ENCODE results near the gene CLNK. TPM values are rescaled to one million over a fixed set of nuclear protein-coding genes. Genes with fewer than 3 reads are reported as not detected.

The CLNK gene
- total and polyA plus RNA-seq, 2 of the 8 experiments (the other 6 are each of a cell fraction or from before 2014, with no cell fraction given) = not detected

- Histone ChIP-seq H3K4me1 (replicated peaks in 1 of 4; ENCODE audit: control insufficient read depth in 3 of 4, insufficient read depth in 4 of 4, low read length in 3 of 4) (peaks cover 6 to 28% (median 17%) of the 10 kb centered on the region in 4 experiments; a peak in 6 of 7 replicates), H3K79me2 (ENCODE audit: control insufficient read depth in 1 of 2, insufficient read depth in 2 of 2, low read length in 2 of 2) (no peaks in the 10 kb centered on the region), H3K56ac (replicated peaks; ENCODE audit: insufficient read length, low read depth, low read length) (no peak overlapping the region), H2BK12ac (ENCODE audit: low read depth, low read length) (no peak overlapping the region; the same call in 1 of the 2 replicates), H3K23me2 (ENCODE audit: low read depth, low read length) (no peaks in the 10 kb centered on the region), H3K9me3 (ENCODE audit: insufficient read depth in 2 of 2, low read depth in 1 of 2, low read length in 1 of 2) (no peaks in the 10 kb centered on the region), H3K14ac (ENCODE audit: insufficient read length) (no peak overlapping the region), H4K91ac (replicated peaks; ENCODE audit: insufficient read length, low read length) (no peak overlapping the region), H2AK5ac (ENCODE audit: low read depth, low read length) (no peak overlapping the region), H3K4me3 (ENCODE audit: extremely low read depth in 1 of 4, insufficient read depth in 2 of 4, low read depth in 3 of 4, low read length in 4 of 4) (peak overlapping the region in 1 of 4 experiments; percentile 36; a peak in 1 of 8 replicates), H3K27ac (ENCODE audit: low read depth, low read length) (no peak overlapping the region), H3K4me2 (ENCODE audit: insufficient read depth in 1 of 2, low read depth in 2 of 2, low read length in 2 of 2) (peak overlapping the region; percentile 43 to 48), H4K20me1 (replicated peaks in 1 of 2; ENCODE audit: control insufficient read depth in 1 of 2, insufficient read depth in 2 of 2, low read length in 2 of 2) (peaks cover 0 to 2% of the 10 kb centered on the region in 2 experiments), H3K18ac (ENCODE audit: extremely low read depth, low read length) (0 out of 2 replicates have a peak overlapping the region, but pooled peaks have one; percentile 60), H2BK15ac (ENCODE audit: low read length) (no peak overlapping the region), H3K23ac (ENCODE audit: insufficient read length) (no peak overlapping the region), H2BK120ac (replicated peaks; ENCODE audit: low read depth, low read length) (no peak overlapping the region), H4K8ac (ENCODE audit: extremely low read depth, insufficient read depth, low read length) (no peak overlapping the region), H2BK20ac (ENCODE audit: low read length) (no peak overlapping the region), H3K9ac (replicated peaks in 1 of 4; ENCODE audit: extremely low read depth in 1 of 4, low read depth in 3 of 4, low read length in 3 of 4) (0 out of 7 replicates have a peak overlapping the region, but pooled peaks of 1 of the 4 experiments have one; percentile 3), H3K4ac (replicated peaks; ENCODE audit: insufficient read length, low read depth, low read length) (no peak overlapping the region), H4K5ac (ENCODE audit: insufficient read length, low read depth, low read length) (no peak overlapping the region), H2BK5ac (ENCODE audit: low read depth, low read length) (0 out of 2 replicates have a peak overlapping the region, but pooled peaks have one; percentile 11), H3K27me3 (replicated peaks in 1 of 4; ENCODE audit: control insufficient read depth in 3 of 4, extremely low read depth in 1 of 4, insufficient read depth in 3 of 4, low read length in 3 of 4) (peaks cover 3 to 21% (median 11%) of the 10 kb centered on the region in 4 experiments; a peak in 6 of 7 replicates), H3K36me3 (ENCODE audit: control insufficient read depth in 2 of 4, insufficient read depth in 4 of 4, low read length in 3 of 4) (no peaks in the 10 kb centered on the region), H2AFZ (ENCODE audit: low read length) (no peak overlapping the region), H3K79me1 (ENCODE audit: low read depth, low read length) (no peaks in the 10 kb centered on the region)
- ChIA-PET POLR2A (ENCODE audit: partially characterized antibody) (interaction anchor here (0.9 to 1.2 kb wide), 7 partner anchors 10 to 379 kb away, joined by 3 to 5 read pairs (median 4); partner anchors contain the start of genes WDR1 and ZNF518B), CTCF (ENCODE audit: partially characterized antibody) (interaction anchor here (0.9 to 1.9 kb wide), 5 partner anchors 11 to 35 kb away, joined by 3 to 6 read pairs (median 3); no protein-coding TSS in a partner anchor)
- FAIRE-seq (peak; percentile 96), DNase-seq (ENCODE audit: low read depth in 1 of 2, low spot score in 2 of 2) (peak in 1 of 2 experiments; percentile 41)
- 3% methylated on average over 4 of the region's 4 CpGs; no CpG with 5 or more reads in 1 of the 2 experiments for WGBS, 2 experiments (ENCODE audit: extremely low coverage in 1 of 2, insufficient coverage in 1 of 2, insufficient read length in 1 of 2, insufficient replicate concordance in 2 of 2, low coverage in 1 of 2, low lambda C conversion rate in 2 of 2, missing lambda C conversion rate in 1 of 2)
- TF ChIP-seq EP300 (IDR thresholded peaks at IDR 0.05; ENCODE audit: borderline replicate concordance in 1 of 2, low read depth in 2 of 2, low read length in 2 of 2) (peak in 1 of 2 experiments; percentile 74; a peak in 1 of 3 replicates), HDAC2 (IDR thresholded peaks at IDR 0.05; ENCODE audit: borderline replicate concordance in 1 of 2, low read depth in 2 of 2, low read length in 2 of 2) (peak; percentile 65 to 95; a peak in 3 of 4 replicates), NANOG (IDR thresholded peaks at IDR 0.05; ENCODE audit: insufficient read depth, low read depth, low read length, poor library complexity, severe bottlenecking) (peak; percentile 76), POU5F1 (IDR thresholded peaks at IDR 0.05; ENCODE audit: low read depth, low read length) (0 out of 2 replicates have a peak, but pooled peaks have one; percentile 22), PHF8 (conservative IDR thresholded peaks at IDR 0.05; ENCODE audit: low read depth, low read length) (no peak)
Observed at GRCh38 chr4:10496200-10496599, 188.4 kb downstream of the CLNK start.
